ENCODE data around the gene LIN37.

GRCh38 chr19:35723671-35724070, 24.7 kb upstream of the LIN37 start:
- TF ChIP-seq CTCF (IDR thresholded peaks at IDR 0.05; ENCODE audit: low read depth, low read length, missing input control) (no peak), TAF1 (conservative IDR thresholded peaks at IDR 0.05) (no peak), GABPA (IDR thresholded peaks at IDR 0.05 in 1 of 2, conservative IDR thresholded peaks at IDR 0.05 in 1 of 2) (no peak), JUND (IDR thresholded peaks at IDR 0.05) (no peak), RXRA (IDR thresholded peaks at IDR 0.05) (no peak), RAD21 (IDR thresholded peaks at IDR 0.05) (no peak), YY1 (IDR thresholded peaks at IDR 0.05) (no peak)
- TF ChIP-seq, protein P1, sequence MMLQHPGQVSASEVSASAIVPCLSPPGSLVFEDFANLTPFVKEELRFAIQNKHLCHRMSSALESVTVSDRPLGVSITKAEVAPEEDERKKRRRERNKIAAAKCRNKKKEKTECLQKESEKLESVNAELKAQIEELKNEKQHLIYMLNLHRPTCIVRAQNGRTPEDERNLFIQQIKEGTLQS (IDR thresholded peaks at IDR 0.05) = no peak
- TF ChIP-seq, protein P2, sequence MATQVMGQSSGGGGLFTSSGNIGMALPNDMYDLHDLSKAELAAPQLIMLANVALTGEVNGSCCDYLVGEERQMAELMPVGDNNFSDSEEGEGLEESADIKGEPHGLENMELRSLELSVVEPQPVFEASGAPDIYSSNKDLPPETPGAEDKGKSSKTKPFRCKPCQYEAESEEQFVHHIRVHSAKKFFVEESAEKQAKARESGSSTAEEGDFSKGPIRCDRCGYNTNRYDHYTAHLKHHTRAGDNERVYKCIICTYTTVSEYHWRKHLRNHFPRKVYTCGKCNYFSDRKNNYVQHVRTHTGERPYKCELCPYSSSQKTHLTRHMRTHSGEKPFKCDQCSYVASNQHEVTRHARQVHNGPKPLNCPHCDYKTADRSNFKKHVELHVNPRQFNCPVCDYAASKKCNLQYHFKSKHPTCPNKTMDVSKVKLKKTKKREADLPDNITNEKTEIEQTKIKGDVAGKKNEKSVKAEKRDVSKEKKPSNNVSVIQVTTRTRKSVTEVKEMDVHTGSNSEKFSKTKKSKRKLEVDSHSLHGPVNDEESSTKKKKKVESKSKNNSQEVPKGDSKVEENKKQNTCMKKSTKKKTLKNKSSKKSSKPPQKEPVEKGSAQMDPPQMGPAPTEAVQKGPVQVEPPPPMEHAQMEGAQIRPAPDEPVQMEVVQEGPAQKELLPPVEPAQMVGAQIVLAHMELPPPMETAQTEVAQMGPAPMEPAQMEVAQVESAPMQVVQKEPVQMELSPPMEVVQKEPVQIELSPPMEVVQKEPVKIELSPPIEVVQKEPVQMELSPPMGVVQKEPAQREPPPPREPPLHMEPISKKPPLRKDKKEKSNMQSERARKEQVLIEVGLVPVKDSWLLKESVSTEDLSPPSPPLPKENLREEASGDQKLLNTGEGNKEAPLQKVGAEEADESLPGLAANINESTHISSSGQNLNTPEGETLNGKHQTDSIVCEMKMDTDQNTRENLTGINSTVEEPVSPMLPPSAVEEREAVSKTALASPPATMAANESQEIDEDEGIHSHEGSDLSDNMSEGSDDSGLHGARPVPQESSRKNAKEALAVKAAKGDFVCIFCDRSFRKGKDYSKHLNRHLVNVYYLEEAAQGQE (IDR thresholded peaks at IDR 0.05) = no peak

Data from liver (tissue), 3 donors.